ENCODE measurements around the gene CDKN1C. TPM values are rescaled to one million over a fixed set of nuclear protein-coding genes. Genes with fewer than 3 reads are reported as not detected.

CDKN1C gene
- total and polyA plus RNA-seq, 2 donors (not counting 1 experiment from before 2014, with no cell fraction given), result 8.6 to 31.5 TPM

GRCh38 chr11:2914455-2915195, 29.1 kb upstream of the CDKN1C start:
- H3K79me2 ChIP-seq (ENCODE audit: control insufficient read depth, insufficient read depth, low read length), result no peaks in the 10 kb centered on the region
- DNase-seq (ENCODE audit: low read depth in 2 of 2), result no peak

GRCh38 chr11:2913776-2914175, 28.2 kb upstream of the CDKN1C start:
- H3K4me2 ChIP-seq (ENCODE audit: extremely low read depth, insufficient read depth, low read length), result no peak overlapping the region
- H3K36me3 ChIP-seq (ENCODE audit: control insufficient read depth, insufficient read depth, low read length), result no peaks in the 10 kb centered on the region
- peaks cover 14% of the 10 kb centered on the region for H3K4me1 ChIP-seq (ENCODE audit: control insufficient read depth, extremely low read depth, insufficient read depth, low read length)
- no peak overlapping the region for H3K9ac ChIP-seq (ENCODE audit: insufficient read depth, low read length)
- H3K27me3 ChIP-seq (ENCODE audit: control insufficient read depth, insufficient read depth, low read length), result no peaks in the 10 kb centered on the region
- no peaks in the 10 kb centered on the region for H3K79me2 ChIP-seq (ENCODE audit: control insufficient read depth, insufficient read depth, low read length)
- no peaks in the 10 kb centered on the region for H3K9me3 ChIP-seq (ENCODE audit: control insufficient read depth, insufficient read depth, low read depth, low read length)
- H3K27ac ChIP-seq (ENCODE audit: insufficient read depth, low read length), result no peak overlapping the region
- DNase-seq (ENCODE audit: low read depth in 2 of 2), result no peak
- H2AFZ ChIP-seq (ENCODE audit: low read length), result no peak overlapping the region
- H3K4me3 ChIP-seq (replicated peaks in 1 of 4; ENCODE audit: control extremely low read depth in 1 of 4, insufficient read depth in 1 of 4, low read depth in 3 of 4, low read length in 4 of 4), result no peak overlapping the region
- no peaks in the 10 kb centered on the region for H4K20me1 ChIP-seq (ENCODE audit: control insufficient read depth, extremely low read depth, insufficient read depth, low read length)
- TF ChIP-seq EZH2 (IDR thresholded peaks at IDR 0.05; ENCODE audit: low read length, missing control alignments) (no peak), CTCF (conservative IDR thresholded peaks at IDR 0.05 in 1 of 2, IDR thresholded peaks at IDR 0.05 in 1 of 2; ENCODE audit: low read depth in 1 of 2, low read length in 2 of 2) (no peak)

More at GRCh38 chr11:2914455-2915195, 29.1 kb upstream of the CDKN1C start:
- no peaks in the 10 kb centered on the region for H3K36me3 ChIP-seq (ENCODE audit: control insufficient read depth, insufficient read depth, low read length)
- H3K4me2 ChIP-seq (ENCODE audit: extremely low read depth, insufficient read depth, low read length), result no peak overlapping the region
- H3K27me3 ChIP-seq (ENCODE audit: control insufficient read depth, insufficient read depth, low read length), result no peaks in the 10 kb centered on the region
- no peaks in the 10 kb centered on the region for H4K20me1 ChIP-seq (ENCODE audit: control insufficient read depth, extremely low read depth, insufficient read depth, low read length)
- no peak overlapping the region for H2AFZ ChIP-seq (ENCODE audit: low read length)
- H3K4me1 ChIP-seq (ENCODE audit: control insufficient read depth, extremely low read depth, insufficient read depth, low read length), result peaks cover 14% of the 10 kb centered on the region
- H3K9ac ChIP-seq (ENCODE audit: insufficient read depth, low read length), result no peak overlapping the region
- no peak overlapping the region for H3K4me3 ChIP-seq (replicated peaks in 1 of 4; ENCODE audit: control extremely low read depth in 1 of 4, insufficient read depth in 1 of 4, low read depth in 3 of 4, low read length in 4 of 4)
- no peak overlapping the region for H3K27ac ChIP-seq (ENCODE audit: insufficient read depth, low read length)
- no peak for TF ChIP-seq EZH2 (IDR thresholded peaks at IDR 0.05; ENCODE audit: low read length, missing control alignments)
- no peak for TF ChIP-seq CTCF (conservative IDR thresholded peaks at IDR 0.05 in 1 of 2, IDR thresholded peaks at IDR 0.05 in 1 of 2; ENCODE audit: low read depth in 1 of 2, low read length in 2 of 2)
- H3K9me3 ChIP-seq (ENCODE audit: control insufficient read depth, insufficient read depth, low read depth, low read length), result no peaks in the 10 kb centered on the region

GRCh38 chr11:2913019-2913431, 27.4 kb upstream of the CDKN1C start:
- peak; percentile 31 to 58 for DNase-seq (ENCODE audit: low read depth in 2 of 2)
- H4K20me1 ChIP-seq (ENCODE audit: control insufficient read depth, extremely low read depth, insufficient read depth, low read length), result no peaks in the 10 kb centered on the region
- H3K4me2 ChIP-seq (ENCODE audit: extremely low read depth, insufficient read depth, low read length), result no peak overlapping the region
- H3K4me3 ChIP-seq (replicated peaks in 1 of 4; ENCODE audit: control extremely low read depth in 1 of 4, insufficient read depth in 1 of 4, low read depth in 3 of 4, low read length in 4 of 4), result no peak overlapping the region
- H3K36me3 ChIP-seq (ENCODE audit: control insufficient read depth, insufficient read depth, low read length), result no peaks in the 10 kb centered on the region
- H3K27ac ChIP-seq (ENCODE audit: insufficient read depth, low read length), result no peak overlapping the region
- no peaks in the 10 kb centered on the region for H3K79me2 ChIP-seq (ENCODE audit: control insufficient read depth, insufficient read depth, low read length)
- H3K9me3 ChIP-seq (ENCODE audit: control insufficient read depth, insufficient read depth, low read depth, low read length), result no peaks in the 10 kb centered on the region
- peaks cover 14% of the 10 kb centered on the region for H3K4me1 ChIP-seq (ENCODE audit: control insufficient read depth, extremely low read depth, insufficient read depth, low read length)
- no peak overlapping the region for H2AFZ ChIP-seq (ENCODE audit: low read length)
- no peak overlapping the region for H3K9ac ChIP-seq (ENCODE audit: insufficient read depth, low read length)
- TF ChIP-seq EZH2 (IDR thresholded peaks at IDR 0.05; ENCODE audit: low read length, missing control alignments), result no peak
- no peak for TF ChIP-seq CTCF (conservative IDR thresholded peaks at IDR 0.05 in 1 of 2, IDR thresholded peaks at IDR 0.05 in 1 of 2; ENCODE audit: low read depth in 1 of 2, low read length in 2 of 2)
- H3K27me3 ChIP-seq (ENCODE audit: control insufficient read depth, insufficient read depth, low read length), result no peaks in the 10 kb centered on the region

All from fibroblast of lung (primary cell).